GM18507 (cell line): ENCODE measurements around the gene MTHFD1L.
"Not testable (repeated sequence)": the region's sequence is repeated elsewhere in the genome, so short reads cannot be mapped to it uniquely, and the experiment has no call there.

Experiments
- DNase-seq: peaks from one replicate; pipeline ENCODE4 v3.0.0; 2011; ENCODE audit warnings: low read depth; ENCODE audit not compliant: insufficient read length; ENCODE audit errors: extremely low spot score
- FAIRE-seq: peaks from 2 replicates; lab custom pipeline; 2011; peaks lifted over from hg19 to GRCh38; lab: Jason Lieb, UNC

MTHFD1L gene

DNA sequence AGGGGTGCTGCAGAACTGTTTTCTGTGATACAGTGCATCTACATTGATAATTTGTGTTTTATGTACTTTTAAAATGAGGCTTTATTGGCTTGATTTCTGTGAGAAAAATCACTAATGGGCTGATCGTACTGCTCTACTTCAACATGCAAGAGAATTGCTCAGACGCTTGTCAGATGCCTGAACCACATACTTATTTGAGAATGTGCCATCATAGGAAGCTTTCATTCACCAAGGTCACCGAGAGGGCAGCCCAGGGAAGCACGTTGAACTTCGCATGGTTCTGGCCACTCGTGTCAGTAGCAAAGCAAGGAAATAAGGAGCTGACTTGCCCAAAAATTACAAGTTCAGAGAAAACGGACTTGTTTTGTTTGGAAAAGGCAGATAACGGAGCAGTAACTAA lies 205.8 kb downstream of the MTHFD1L start:
- DNase-seq (no peak), FAIRE-seq (no peak)

DNA sequence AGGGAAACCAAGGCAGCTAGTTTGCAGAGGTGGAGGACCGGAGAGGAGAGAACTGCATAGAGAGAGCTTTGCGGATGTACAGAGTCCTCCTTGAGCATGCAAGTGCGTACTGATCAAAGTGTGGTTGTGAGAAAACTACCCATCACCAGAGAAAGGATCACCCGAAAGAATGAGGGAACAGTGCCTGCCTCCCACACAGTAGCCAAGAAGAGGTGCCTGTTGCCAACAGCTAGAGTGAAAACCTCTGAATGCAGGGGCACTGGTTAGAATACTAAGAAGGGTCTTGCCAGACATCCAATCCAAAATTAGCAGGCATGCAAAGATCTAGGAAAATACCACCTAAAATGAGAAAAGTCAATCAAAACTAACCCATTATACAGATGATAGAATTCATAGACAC lies 207.6 kb downstream of the MTHFD1L start:
- no peak for DNase-seq
- FAIRE-seq, result no peak

DNA sequence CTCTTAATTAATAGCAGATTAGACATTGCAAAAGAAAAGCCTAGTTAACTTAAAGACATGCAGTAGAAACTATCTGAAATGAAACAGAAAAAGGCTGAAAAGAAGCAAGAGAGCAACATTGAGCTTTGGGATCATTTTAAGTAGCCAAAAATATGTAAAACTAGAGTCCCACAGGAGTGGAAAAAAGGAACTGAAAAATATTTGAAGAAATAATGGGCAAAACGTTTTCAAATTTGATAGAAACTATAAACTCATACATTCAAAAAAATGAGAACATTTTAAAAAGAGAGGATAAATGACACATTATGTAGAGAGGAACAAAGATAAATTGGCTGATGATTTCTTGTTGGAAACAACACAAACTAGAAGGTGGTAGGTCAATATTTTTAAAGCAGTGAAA lies 208.2 kb downstream of the MTHFD1L start:
- FAIRE-seq, result no peak
- DNase-seq, result no peak

DNA sequence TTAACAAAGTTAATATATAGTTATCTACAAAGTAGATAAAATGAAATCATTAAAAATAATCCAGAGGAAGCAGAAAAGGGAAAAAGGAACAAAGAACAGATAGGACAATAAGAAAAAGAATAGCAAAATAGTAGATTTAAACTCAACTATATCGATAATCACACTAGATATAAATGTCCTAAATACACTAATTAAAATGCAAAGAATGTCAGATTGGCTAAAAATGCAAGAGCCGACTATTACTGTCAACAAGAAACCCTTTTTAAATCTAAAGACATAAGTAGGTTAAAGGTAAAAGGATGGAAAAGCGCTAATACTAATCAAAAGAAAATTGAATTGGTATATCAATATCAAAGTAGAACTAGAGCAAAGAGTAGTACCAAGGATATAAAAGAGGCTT lies 209.5 kb downstream of the MTHFD1L start:
- FAIRE-seq (no peak), DNase-seq (no peak)

DNA sequence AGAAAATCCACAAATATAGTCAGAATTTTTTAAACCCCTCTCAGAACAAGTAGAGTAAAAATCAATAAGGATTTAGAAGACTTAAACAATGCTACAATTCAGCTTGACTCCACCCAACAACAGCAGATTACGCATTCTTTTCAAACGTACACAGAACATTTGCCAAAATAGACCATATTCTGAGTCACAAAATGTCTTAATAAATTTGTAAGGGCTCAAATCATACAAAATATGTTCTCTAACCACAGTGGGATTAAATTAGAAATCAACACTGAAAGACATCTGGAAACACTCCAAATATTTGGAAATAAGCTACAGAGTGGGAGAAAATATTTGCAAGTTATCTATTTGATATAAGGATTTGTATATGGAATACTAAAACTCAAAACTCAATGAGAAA lies 210.0 kb downstream of the MTHFD1L start:
- no peak for FAIRE-seq

DNA sequence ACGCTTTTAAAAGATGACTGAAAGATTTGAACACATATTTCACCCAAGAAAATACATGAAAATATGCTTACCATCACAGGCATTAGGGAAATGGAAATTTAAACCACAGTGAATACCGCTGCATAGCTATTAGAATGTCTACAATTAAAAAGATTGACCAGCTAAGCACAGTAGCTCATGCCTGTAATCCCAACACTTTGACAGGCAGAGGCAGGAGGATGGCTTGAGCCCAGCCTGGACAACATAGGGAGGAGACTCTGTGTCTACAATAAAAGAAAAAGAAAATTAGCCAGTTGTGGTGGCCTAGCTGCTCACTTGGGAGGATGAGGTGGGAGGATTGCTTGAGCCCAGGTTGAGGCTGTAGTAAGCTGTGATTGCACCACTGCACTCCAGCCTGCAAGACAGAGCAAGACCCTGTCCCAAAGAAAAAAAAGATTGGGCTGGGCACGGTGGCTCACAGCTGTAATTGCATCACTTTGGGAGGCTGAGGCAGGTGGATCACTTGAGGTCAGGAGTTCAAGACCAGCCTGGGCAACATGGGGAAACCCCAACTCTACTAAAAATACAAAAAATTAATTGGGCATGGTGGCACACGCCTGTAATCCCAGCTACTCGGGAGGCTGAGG lies 210.5 kb downstream of the MTHFD1L start:
- no peak for FAIRE-seq
- DNase-seq, result no peak

More for the DNA sequence above, 210.0 kb downstream of the MTHFD1L start:
- DNase-seq, result no peak

DNA sequence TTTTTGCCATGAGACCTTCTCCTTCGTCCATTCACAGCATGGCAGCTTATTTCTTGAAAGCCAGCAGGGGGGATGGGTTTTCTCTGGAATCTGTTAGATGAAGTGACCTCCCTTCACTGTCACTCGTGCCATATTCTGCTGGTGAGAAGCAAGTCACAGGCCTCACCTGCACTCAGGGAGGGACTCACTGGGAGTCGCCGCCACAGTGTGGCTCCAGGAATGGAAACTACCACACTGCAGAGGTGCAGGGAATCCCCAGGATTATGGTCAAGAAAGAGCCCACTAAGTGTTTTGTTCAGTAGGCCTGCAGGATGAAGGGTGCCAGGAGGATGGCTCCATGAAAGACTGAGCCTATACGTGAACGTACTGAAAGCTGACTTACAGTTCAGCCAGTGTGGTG lies 213.2 kb downstream of the MTHFD1L start:
- FAIRE-seq (no peak), DNase-seq (no peak)

DNA sequence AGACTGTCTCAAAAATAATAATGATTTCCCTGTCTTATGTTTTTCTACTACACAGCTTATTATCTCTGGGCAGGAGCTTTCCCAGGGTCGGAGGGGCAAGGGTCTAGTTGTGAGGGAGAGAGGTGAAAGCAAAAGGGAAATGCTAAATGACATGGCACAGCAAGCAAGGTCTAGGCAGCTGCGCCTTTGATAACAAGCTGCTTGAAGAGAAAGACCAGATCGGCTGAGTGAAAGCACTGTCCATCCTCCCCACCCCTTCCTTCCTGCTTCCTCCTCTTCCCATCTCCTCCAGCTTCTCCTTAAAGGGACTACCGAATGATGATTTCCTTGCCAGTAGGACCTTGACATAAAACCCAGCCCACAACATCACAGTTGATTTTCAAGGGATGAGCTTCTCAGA lies 216.2 kb downstream of the MTHFD1L start:
- no peak for FAIRE-seq

DNA sequence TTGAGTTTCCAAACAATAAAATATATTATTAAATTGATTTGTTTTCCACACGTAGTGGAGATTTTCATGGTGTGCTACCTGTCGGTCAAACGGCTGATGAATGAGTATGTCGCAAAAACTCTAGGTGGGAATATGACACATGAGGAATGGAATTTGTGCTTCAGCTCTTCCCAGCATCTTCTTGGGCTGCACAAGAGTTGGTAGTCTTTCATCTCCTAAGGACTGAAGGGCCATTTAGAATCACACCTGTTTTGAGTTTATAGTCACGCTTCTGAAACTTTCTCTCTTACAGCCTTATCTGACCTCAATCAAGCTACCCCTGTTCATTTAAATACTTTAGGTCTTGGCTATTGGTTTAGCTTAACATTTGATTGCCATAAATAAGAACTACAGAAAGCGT lies 216.6 kb downstream of the MTHFD1L start:
- no peak for FAIRE-seq
- no peak for DNase-seq

More for the DNA sequence above, 216.2 kb downstream of the MTHFD1L start:
- no peak for DNase-seq

DNA sequence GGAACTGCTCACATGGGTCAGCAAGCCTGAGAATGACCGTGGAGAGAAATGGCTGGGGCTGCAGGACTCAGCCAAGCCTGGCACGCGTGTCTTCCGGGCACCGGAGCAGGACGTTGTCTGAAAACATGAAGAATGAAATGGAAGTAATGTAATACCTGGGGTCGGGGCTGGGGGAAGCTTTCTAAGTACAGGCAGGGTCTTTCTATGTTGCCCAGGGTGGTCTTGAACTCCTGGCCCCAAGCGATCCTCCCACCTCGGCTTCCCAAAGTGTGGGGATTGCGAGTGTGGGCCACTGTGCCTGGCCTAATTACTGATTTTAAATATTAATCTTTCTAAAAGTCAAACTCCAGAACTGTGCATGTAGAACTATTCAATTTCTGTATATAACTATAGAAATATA lies 218.8 kb downstream of the MTHFD1L start:
- no peak for FAIRE-seq
- no peak for DNase-seq

DNA sequence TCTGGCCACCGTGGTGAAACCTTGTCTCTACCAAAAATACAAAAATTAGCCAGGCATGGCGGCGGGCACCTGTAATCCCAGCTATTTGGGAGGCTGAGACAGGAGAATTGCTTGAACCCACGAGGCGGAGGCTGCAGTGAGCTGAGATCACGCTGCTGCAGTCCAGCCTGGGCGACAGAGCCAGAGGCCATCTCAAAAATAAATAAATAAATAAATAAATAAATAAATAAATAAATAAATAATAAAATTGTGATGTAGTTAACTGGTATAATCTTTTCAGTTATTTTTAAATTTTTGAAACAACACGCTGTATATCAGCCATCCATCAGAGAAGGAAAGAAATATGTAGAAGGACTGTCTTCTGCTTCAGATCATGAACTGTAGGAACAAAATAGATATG lies 221.6 kb downstream of the MTHFD1L start:
- not testable (repeated sequence) for FAIRE-seq, DNase-seq

DNA sequence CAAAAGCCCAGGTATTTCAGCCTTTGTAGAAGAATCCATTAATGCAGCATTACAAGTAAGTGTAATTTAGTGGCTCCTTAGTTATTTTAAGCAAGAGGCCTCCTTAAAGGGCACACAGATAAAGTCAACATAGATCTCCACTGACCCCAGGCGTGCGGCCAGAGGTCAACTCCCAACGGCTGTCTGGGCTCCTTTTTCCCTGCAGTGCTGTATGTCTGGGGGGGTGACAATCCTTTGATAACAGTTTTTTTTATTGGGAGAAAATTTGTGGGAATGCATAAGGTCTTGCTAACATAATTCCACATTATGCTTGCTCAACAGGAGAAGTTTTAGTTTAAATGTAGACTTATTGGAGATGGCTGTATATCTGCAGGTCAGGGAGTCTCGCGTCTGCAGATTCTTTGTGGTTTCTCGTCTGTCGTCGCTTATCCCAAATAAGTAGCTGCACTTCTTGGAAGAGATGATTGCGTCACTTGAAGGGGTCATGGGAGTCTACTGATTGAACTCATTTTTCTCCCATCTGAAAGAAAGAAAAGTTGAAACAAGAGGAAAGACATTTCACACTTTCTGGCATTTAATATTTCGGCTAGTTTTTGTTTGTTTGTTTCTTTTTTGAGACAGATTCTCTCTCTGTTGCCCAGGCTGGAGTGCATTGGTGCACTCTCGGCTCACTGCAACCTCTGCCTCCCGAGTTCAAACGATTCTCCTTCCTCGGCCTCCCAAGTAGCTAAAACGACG lies 222.5 kb downstream of the MTHFD1L start:
- FAIRE-seq, result no peak

DNA sequence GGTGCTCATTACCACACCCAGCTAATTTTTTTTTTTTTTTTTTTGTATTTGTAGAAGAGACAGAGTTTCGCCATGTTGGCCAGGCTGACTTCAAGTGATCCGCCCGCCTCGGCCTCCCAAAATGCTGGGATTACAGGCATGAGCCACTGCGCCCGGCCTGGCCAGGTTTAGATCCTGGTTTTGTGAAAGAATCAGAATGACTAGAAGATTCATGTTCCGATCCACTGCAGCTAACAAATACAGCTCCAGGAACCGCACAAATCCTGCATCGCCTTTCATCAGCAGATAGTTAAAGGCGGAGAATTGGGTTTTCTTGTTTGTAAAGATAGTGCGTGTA lies 223.1 kb downstream of the MTHFD1L start:
- FAIRE-seq (no peak), DNase-seq (no peak)

More for the DNA sequence above, 222.5 kb downstream of the MTHFD1L start:
- DNase-seq, result no peak

DNA sequence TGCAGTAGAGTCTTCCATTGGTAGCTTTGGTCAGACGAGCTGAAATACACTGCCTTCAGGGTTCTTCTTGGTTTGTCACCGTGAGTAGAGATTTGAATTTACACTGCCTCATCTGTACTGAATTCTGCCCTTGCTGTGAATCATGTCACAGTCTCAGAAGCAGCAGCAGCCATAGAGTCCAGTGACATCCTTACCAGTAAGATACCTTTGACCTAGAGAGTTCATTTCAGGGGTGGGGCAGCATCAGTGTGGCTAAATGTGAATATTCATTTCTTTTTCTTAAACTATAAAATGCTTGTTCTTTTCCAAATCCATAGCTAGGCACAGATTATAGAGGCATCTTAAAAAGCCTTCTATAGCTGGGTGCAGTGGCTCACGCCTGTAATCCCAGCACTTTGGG lies 223.5 kb downstream of the MTHFD1L start:
- DNase-seq, result no peak
- no peak for FAIRE-seq

DNA sequence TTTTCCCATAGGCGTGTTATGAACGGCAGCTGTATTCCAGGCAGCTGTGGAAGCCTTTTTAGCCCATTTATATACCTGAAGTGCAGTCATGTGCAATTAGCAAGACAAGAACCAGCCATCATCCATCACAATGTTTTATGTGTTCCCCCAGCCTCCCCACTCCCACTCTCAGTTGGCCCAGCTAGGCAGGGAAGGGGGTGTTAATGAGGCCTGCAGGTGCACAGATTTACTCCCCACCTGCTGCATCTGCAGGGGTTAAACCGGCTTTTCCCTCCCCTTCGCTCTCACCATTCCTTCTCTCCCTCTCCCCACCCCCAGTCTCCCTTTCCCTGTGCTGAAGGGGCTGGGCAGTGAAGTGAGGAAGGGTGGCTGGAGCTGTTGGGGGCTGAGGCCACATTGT lies 224.5 kb downstream of the MTHFD1L start:
- DNase-seq (no peak), FAIRE-seq (no peak)

DNA sequence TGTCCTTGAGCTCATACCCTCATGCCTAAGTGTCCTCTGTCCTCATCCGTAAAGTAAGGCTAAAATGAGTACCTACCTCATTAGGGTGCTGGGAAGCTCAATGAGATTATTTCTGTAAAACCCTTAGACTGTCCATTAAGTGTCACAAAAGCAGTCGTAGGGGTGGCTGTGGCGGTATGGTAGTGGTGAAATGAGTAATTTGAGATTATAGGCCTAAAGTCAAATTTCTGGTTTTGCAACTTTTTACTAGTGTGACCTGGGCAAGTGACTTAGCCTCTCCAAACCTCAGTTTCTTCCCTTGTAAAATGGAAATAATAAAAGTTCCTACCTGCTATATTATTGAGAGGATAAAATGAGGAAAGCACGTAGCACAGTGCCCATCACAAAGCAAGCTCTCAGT lies 226.1 kb downstream of the MTHFD1L start:
- no peak for DNase-seq
- FAIRE-seq, result no peak

DNA sequence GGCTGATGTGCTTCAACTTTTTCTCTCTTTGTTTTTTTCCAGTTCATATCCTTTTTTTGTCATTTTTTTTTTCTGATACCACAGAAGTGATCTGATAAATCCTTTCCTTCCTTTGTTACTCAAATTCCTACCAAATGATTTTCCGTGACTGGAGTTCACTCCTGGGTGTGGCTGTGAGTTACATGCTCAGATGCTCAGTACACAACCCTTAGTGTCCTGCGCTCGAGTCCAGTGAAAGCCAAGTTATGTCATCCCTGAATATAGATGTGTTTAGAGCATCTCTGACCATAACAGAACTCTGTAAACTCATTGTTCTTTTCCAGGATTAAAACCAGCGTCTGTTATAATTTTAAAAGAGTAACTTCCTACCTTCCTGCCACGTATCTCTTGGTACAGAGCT lies 227.1 kb downstream of the MTHFD1L start:
- FAIRE-seq (no peak), DNase-seq (no peak)

DNA sequence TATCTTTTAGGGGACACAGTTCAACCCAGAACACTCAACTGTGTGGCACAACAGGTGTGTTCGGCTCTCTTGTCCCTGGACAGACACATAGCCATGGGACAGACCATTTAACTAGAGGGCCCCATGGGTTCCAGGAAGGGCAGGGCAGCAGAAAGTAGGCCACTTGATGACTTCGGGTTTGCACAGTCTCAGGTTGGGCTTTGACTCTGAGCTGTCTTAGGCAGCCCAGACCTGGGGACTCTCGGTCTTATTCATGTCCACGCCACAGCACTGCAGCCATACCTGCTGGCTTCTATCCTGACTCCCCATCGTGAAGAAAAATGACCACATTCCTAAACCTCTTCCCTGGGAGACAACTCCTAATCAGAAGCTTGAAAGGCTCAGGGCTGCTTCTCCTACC lies 228.2 kb downstream of the MTHFD1L start:
- DNase-seq (no peak), FAIRE-seq (no peak)

DNA sequence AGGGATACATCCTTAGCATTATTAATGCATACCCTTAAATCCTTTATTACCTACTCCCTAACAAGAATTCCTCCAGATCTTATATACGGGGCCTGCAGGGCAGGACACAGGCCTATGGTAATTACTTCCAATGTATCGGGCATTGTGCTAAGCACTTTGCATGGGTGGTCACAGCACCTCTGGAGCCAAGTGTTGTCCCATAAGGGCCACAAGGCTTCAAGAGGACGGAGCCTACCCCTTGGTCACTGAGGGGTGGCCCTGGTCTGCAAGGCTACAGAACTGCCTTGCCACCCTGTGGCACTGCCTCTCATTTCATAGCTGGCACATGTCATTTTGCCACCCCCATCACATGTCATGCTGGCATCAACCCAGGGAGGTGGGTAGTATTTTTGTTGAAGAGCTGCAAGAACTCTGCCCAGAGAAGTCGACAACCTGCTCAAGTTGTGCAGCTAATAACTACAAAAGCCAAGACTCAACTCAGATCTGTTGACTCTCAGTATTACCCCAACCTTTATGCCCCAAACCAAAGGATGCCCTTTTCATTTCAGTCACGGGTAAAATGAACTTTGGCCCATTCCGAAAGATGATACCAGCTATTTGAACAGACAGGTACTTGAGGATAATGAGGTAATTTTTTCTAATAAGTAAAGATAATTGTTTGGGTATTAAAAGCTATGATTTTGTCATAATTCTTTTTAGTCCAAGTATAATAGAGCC lies 230.2 kb downstream of the MTHFD1L start:
- FAIRE-seq, result no peak
- DNase-seq, result no peak

DNA sequence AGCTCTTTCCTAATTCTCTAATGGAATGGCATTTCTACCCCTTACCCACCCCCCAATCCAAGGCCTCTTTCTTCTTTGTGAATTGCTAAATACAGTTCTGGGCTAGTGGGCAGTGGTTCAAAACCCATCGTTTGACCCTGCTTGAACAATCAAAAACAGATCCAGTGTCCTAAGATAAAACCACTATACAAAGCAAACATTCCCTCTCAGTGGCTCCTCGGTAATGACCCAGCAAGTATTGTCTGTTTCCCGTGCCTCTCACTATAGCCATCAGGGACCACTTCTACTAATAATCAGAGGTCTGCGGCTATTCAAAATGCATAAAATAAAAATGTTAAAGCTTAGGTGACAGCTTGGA lies 230.7 kb downstream of the MTHFD1L start:
- FAIRE-seq (no peak), DNase-seq (no peak)
